Endothelial cell of hepatic sinusoid (primary cell): ENCODE measurements around the gene INPP4A.
"Not testable (repeated sequence)": the region's sequence is repeated elsewhere in the genome, so short reads cannot be mapped to it uniquely, and the experiment has no call there.

ENCODE experiments used
- in situ Hi-C: cut with HindIII; loops from 2 replicates; pipeline ENCODE4 v1.10.0; 2017; ENCODE audit warnings: low sequenced_read_pairs

Gene INPP4A

DNA sequence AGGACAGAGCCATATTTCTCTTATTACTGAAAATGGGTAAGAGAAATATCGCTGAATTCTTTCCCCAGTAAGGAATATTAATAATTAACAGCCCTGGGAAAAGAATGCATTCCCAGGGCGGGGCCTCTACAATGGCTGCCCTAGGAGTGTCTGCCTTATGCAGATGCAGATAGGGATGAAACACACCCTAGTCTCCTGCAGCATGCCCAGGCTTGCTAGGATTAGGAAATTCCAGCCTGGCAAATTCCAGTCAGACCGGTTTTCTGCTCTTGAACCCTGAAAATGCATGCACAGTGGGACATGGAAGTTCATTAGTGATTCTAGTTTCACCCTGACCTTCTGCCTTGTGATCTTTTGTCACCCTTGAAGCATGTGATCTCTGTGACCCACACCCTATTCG, 9.0 kb upstream of the INPP4A start:
- in situ Hi-C loops = not testable (repeated sequence)

DNA sequence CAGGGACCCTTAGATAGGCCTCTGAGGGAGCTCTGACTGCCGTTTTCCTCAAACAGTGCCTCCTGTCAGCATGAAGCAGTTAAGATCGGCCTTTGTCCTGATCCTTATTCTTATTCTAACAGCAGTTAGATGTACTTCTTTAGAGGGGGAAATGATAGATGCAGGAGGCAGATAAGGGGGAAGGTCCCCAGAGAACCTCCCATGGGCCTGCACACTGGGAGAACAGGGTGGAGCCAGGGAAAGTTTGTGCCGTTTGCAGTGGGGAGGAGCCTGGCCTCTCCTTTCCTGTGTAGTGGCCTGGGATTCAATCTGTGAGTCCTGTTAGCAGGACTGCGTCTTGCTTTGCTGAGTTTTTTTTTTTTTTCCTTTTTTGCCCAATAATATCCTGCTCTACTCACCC, 7.9 kb upstream of the INPP4A start:
- in situ Hi-C loops = no loop called here

DNA sequence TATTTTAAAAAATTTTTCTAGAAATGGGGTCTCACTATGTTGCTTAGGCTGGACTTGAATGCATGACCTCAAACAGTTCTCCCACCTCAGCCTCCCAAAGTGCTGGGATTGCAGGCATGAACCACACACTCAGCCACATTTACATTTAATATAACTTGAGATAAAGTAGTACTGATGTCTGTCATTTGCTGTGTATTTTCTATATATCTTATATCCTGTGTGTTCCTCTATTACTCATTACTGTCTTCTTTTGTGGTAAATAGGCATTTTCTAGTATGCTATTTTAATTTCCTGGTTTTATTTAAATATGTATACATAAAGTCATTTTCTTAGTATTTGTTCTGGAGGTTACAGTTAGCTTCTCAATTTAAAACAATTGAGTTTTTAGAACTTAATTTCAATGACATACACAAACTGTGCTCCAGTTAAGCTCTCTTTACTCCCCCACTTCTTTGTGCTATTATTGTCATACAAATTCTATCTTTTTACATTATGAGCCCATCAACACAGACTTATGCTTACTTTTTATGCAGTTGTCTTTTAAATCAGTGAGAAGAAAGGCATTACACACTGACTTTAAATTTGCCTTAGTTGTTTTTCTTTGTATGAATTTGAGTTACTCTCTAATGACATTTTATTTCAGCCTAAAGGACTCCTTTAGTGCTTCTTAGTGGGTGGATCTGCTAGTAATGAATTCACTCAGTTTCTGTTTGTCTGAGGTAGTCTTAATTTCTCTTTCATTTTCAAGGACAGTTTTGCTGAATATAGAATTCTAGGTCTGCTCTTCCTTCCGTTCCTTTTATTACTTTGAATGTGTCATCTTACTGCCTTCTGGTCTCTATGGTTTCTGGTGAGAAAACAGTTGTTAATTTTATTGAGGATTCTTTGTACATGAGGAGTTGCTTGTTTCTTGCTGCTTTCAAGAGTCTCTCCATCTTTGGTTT, 6.2 kb upstream of the INPP4A start:
- in situ Hi-C loops = no loop called here

GRCh38 chr2:98441706-98442450, 2.8 kb upstream of the INPP4A start:
- in situ Hi-C loops = no loop called here

DNA sequence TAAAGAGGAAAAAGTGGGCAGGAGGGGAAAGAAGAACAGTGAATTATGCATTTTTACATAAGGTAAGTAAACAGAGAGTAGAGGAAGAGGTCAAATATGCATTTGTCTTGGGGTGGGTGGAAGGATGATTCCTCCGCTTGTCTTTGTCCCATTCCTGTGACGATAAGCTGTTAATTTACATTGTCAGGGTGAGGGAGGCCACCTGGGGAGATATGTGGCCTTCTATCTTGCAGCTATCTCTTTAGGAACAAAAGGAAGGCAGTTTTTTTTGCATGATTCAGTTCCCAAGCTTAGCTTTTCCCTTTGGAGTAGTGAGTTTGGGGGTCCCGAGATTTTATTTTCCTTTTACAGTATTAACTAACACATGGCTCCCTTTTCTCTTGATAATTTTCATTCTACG, 2.2 kb upstream of the INPP4A start:
- in situ Hi-C loops = no loop called here

DNA sequence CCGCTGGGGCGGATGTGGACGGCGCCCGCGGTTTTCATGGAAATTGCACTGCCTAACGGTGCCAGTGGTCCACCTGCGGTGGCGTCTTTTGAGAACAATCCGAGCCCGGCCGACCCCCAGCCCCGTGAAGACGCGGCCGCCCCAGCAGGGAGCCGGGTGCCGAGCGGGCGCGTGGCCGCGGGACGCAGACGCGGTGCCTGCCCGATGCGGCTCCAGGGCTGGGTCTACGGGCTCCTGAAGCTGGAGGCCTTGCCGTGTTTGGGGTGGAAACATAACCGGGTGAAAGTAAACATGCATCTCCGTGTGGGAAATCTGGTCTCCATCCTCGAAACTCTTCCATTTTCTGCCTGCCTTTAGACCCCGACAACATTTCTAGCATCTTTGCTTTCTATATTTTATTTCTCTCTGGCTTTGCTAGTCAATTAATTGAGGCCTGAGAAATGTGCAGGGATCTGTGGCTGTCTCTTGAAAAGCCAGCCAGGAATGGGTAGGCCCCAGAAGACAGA, 572 bp downstream of the INPP4A start:
- in situ Hi-C loops = no loop called here

GRCh38 chr2:98445683-98446581, 1.3 kb downstream of the INPP4A start:
- in situ Hi-C loops = no loop called here

GRCh38 chr2:98446850-98447249, 2.2 kb downstream of the INPP4A start:
- in situ Hi-C loops = no loop called here

- in situ Hi-C loops = no loop called here
Measured at GRCh38 chr2:98448441-98449145, 3.9 kb downstream of the INPP4A start.

DNA sequence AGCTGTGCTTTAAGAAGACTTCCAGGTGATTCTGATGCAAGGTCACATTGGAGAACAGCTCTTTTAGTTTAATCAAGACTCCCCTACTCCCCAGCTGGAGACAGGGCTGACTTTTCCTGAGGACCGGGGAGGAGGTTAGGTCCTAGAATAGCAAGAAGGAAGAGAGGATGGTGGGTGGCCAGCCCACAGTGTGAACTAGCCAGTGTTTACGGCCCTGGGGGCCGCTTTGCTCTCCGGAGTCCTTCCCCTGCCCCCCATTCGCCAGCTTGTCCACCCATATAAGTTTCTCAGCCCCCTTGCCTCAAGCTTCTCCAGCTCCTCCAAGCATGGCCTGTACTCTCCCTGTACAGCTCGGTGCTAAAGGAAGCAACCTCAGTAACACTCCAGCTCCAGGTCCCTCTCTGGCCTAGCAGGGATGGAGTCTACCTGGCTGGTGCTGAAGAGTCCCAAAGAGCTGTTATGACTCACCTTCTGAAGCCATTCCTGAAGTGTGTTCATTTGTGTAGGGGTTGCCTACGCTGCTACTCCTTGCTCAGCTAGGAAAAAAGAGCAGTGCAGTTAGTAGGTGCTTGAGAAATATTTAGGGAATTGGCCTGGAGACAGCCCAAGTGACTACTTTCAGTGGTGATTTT, 7.9 kb downstream of the INPP4A start:
- in situ Hi-C loops = loop anchor here (5.0 kb wide), 1 partner anchor 105 kb away; no protein-coding TSS in a partner anchor

GRCh38 chr2:98453083-98453482, 8.4 kb downstream of the INPP4A start:
- in situ Hi-C loops = loop anchor here (5.0 kb wide), 1 partner anchor 104 kb away; no protein-coding TSS in a partner anchor

- in situ Hi-C loops = loop anchor here (5.0 kb wide), 1 partner anchor 104 kb away; no protein-coding TSS in a partner anchor
Measured at GRCh38 chr2:98453531-98453930, 8.9 kb downstream of the INPP4A start.

GRCh38 chr2:98454073-98454472, 9.4 kb downstream of the INPP4A start:
- in situ Hi-C loops = loop anchor here (5.0 kb wide), 1 partner anchor 103 kb away; no protein-coding TSS in a partner anchor

DNA sequence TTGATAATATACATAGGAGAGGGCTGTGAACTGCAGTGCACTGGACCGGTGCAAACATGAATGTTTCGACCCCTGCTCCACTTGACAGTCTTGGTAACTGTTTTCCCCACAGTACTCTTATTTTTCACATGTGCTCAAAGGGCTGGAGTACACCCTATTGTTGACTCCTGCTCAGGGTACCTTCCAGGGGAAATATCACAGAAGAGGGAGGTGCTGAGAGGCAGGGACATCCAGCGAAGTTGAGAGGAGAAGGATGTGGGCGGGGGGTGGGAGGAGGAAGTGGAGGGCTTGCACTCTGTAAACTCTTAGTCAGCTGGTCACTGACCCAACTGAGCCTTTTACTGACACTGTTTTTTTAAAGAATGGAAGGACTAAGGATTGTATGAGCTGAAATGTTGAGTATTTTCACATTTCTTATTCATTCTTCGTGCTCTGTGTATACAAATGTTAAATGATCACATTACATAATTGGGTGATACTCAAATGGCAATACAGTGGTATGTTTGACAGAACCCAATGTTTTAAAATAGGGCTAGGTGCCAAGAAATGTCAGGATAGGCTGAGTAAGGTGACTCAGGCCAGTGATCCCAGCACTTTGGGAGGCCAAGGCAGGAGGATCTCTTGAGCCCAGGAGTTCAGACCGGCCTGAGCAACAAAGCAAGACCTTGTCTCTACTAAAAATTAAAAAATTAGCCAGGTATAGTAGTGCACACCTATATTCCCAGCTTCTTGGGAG, 10.0 kb downstream of the INPP4A start:
- in situ Hi-C loops = loop anchor here (5.0 kb wide), 1 partner anchor 103 kb away; no protein-coding TSS in a partner anchor

- in situ Hi-C loops = no loop called here
Measured at GRCh38 chr2:98455494-98455976, 10.9 kb downstream of the INPP4A start.

DNA sequence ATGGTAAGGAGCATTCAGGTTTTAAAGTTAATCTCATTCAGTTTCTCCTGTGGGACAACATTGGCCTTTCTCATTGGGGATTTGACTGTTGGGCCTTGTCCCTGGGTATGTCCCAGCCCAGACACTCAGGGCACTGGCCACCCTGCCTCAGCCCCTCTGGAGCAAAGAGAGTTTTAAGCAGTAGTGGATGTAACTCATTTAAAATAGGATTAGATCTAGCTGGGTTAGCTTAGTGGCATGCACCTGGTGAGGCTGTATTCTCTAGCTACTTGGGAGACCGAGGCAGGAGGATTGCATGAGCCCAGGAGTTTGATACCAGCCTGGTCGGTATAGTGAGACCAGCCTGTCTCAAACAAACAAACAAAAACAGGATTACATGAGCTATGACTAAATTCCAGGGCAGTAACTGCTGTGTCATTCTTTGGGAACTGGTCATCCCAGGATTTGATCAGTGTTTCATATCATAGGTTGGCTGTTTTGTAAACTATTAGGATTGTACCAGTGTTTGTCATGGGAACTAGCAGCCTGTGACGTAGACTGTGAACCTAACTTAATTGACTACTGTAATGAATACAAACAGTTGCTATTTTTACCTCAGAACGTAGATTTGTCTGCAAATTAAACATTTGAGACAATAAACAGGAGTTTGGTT, 12.5 kb downstream of the INPP4A start:
- in situ Hi-C loops = no loop called here

- in situ Hi-C loops = no loop called here
Measured at GRCh38 chr2:98458207-98458606, 13.5 kb downstream of the INPP4A start.
